Middle frontal gyrus (tissue), 1 donor: ENCODE results near the gene EIF2B4.
A peak's percentile ranks its signal among the peaks of the same experiment; 100 is the strongest.
"Not testable (repeated sequence)": the region's sequence is repeated elsewhere in the genome, so short reads cannot be mapped to it uniquely, and the experiment has no call there.

Experiments used
- DNase-seq: peaks from one replicate; pipeline ENCODE4 v3.0.0-alpha.2; 2015; ENCODE audit warnings: low spot score; ENCODE audit errors: extremely low spot score

EIF2B4 gene

DNA sequence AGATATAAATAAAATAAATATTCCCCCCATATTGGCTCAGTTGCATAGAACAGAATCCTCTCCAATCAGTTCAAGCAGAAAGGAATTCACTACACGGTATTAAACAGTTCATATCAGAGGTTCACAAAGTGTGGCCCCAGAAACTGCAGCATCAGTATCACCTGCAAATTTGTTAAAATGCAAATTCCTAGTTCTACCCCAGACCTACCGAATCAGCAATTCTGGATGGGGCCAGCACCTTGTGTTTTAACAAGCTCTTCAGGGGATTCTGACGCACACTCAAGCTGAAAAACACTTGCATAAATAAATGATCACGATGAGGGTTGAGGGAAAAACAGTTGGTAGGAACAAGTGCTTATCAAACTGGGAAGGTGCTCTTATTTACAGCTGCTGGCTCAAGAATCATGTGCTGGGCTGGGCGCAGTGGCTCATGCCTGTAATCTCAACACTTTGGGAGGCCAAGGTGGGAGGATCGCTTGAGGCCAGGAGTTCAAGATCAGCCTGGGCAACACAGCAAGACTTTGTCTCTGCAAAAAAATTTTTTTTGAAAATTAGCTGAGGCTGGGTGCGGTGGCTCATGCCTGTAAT is 19.9 kb downstream of the EIF2B4 start:
- no peak for DNase-seq

DNA sequence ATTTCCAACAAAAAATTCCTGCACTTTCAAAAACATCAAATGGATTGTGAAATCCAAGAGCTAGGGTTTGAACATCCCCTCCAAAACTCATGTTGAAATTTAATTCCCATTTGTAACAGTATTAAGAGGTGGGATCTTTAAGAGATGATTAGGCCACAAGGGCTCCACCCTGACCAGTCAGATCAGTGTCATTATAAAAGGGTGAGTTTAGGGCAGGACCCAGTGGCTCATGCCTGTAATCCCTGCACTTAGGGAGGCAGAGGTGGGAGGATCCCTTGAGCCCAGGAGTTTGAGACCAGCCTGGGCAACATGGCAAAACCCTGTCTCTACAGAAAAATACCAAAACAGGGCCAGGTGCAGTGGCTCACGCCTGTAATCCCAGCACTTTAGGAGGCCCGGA is 22.5 kb downstream of the EIF2B4 start:
- DNase-seq: no peak

- DNase-seq: no peak
Measured at GRCh38 chr2:27336173-27336572, 34.0 kb downstream of the EIF2B4 start.

DNA sequence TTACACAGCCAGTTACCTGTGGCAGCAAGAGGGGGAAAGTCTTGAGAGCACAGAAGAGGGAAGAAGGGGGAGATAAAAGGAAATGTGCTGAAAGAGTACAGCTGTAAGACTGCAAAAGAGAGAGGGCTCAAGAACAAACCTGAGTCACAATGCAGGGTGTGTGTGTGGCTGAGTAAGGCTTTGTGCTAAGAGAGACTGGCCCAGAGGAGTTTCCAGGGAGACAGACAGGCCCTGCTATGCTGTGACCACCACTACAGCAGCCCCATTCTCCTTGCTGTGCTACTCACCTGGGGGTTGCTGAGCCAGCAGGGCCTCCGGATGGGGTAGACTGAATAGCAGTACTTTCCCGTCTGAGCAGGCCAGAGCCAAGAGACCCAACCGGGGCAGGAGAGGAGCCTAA is 34.8 kb downstream of the EIF2B4 start:
- no peak for DNase-seq

DNA sequence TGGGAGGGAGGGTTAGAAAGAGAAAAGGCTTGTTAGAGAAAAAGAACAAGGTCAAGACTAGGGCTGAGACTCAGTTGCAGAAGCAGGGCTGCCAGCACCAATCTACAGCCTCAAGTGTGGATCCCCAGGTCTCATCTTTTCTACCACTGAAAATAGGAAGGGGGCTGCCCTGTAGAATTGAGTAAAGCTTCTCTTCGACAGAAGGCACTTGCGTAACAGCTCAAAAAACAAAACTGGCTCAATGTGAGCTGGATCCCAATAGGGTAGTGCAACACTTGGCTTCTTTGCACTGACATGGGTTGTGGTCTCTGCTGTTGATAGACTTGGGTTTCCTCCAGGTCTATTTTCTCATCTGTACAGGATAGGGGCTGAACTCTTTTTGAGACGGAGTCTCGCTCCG is 45.4 kb downstream of the EIF2B4 start:
- no peak for DNase-seq

DNA sequence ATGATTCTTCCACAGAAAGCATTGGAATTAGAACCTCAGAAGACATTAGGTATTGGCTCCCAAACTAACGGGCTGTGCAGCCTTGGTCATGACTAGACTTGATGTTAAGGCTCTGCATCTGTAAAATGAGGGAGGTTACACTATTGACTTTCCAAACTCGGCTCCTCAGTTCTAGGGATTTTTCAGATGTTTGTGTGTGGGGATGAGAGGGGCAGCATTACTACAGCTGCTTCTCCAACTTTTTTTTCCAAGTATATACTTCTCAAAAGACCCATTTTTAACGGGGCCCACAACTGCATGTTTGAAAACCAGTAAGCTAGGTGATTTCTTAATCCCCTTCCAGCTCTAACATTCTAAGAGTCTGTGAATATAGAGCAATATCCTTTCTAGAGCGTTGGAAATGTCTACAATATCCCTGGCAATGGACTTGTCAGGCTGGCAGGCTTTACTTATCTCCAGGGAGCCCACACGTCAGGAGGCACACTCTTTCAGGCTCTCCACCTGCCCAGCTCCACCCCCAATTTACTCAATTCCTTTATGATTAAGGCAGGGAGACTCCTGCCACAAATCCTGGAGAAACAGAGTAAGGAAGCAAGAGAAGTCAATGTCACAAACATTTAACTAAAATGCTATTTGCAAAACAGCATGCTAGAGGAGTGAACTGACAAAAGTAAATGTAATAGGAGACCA is 46.4 kb downstream of the EIF2B4 start:
- no peak for DNase-seq

- DNase-seq: peak; percentile 91
Measured at GRCh38 chr2:27322766-27323595, 47.2 kb downstream of the EIF2B4 start, which contains the start of gene MPV17. TSS of gene MPV17 (minus strand) at chr2:27323097. CDS start at chr2:27322517, 580 bp downstream.

GRCh38 chr2:27322301-27322765 is 47.8 kb downstream of the EIF2B4 start:
- DNase-seq: no peak

GRCh38 chr2:27320958-27321543 is 49.1 kb downstream of the EIF2B4 start:
- DNase-seq: no peak

GRCh38 chr2:27319839-27320238 is 50.3 kb downstream of the EIF2B4 start:
- DNase-seq: not testable (repeated sequence)

- DNase-seq: no peak
Measured at GRCh38 chr2:27316655-27317412, 53.3 kb downstream of the EIF2B4 start.

GRCh38 chr2:27315122-27315521 is 55.0 kb downstream of the EIF2B4 start:
- DNase-seq: no peak

DNA sequence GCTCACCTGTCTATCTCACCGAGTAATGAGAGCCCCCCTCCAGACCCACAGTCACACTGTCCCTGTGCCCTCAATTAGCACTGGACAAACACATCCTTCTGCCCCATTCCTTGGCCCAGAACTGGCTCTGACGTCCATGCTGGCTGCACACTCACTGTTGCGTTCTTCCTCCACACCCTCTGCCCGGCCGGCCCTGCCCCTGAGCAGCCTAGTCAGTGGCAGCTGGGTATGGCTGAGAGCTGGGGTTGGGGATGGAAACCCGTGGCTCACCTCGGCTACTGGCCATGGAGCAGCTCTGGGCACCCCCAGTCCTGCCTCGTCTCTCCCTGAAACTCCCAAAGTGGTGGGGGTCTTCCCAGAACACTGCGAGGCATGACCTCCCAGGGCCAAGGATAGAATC is 55.4 kb downstream of the EIF2B4 start:
- DNase-seq: no peak
